B cell (primary cell): Measurements from ENCODE around the gene CAPZB.

Source experiments
- EZH2 ChIP-seq: IDR thresholded peaks from 2 replicates; pipeline ENCODE4 v1.6.1; 2012; ENCODE audit warnings: borderline replicate concordance, low read depth, mild to moderate bottlenecking, moderate library complexity, low read length; ENCODE audit not compliant: insufficient read depth, poor library complexity, severe bottlenecking
- TF ChIP-seq, protein P1 (sequence below): fragments of 200-600 bp; IDR thresholded peaks from one replicate; pipeline ENCODE4 v1.8.0; 2022; ENCODE audit warnings: antibody characterized with exemption, mild to moderate bottlenecking

- TF ChIP-seq, protein P1, sequence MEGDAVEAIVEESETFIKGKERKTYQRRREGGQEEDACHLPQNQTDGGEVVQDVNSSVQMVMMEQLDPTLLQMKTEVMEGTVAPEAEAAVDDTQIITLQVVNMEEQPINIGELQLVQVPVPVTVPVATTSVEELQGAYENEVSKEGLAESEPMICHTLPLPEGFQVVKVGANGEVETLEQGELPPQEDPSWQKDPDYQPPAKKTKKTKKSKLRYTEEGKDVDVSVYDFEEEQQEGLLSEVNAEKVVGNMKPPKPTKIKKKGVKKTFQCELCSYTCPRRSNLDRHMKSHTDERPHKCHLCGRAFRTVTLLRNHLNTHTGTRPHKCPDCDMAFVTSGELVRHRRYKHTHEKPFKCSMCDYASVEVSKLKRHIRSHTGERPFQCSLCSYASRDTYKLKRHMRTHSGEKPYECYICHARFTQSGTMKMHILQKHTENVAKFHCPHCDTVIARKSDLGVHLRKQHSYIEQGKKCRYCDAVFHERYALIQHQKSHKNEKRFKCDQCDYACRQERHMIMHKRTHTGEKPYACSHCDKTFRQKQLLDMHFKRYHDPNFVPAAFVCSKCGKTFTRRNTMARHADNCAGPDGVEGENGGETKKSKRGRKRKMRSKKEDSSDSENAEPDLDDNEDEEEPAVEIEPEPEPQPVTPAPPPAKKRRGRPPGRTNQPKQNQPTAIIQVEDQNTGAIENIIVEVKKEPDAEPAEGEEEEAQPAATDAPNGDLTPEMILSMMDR, result no peak
- TF ChIP-seq EZH2, result no peak
Observed at GRCh38 chr1:19373211-19374082, 111.9 kb downstream of the CAPZB start.
